Stimulated activated CD8-positive, alpha-beta memory T cell treated with anti-CD3 and anti-CD28 coated beads, Interleukin-2, amount 100 ng/mL, for 48 hours (primary cell): ENCODE data around the gene CYP26C1.

Source experiments
- DNase-seq, 2 donors: peaks; one replicate each; pipeline ENCODE4 v3.0.0-alpha.2; 2020; ENCODE audit warnings: low read depth in 2 of 2

CYP26C1 gene

GRCh38 chr10:93059975-93060886, at the start of gene CYP26C1:
Gene CYP26C1 (plus strand): TSS chr10:93060798. CDS start chr10:93061264, 466 bp downstream.
- no peak for DNase-seq

- DNase-seq: no peak
Measured at GRCh38 chr10:93015722-93016121, 44.9 kb upstream of the CYP26C1 start.

GRCh38 chr10:93023013-93023650, 37.5 kb upstream of the CYP26C1 start:
- no peak for DNase-seq

- no peak for DNase-seq
Measured at GRCh38 chr10:93026072-93026471, 34.5 kb upstream of the CYP26C1 start.

- no peak for DNase-seq
Measured at GRCh38 chr10:93027508-93027907, 33.1 kb upstream of the CYP26C1 start.

GRCh38 chr10:93028883-93029282, 31.7 kb upstream of the CYP26C1 start:
- DNase-seq: no peak

GRCh38 chr10:93030409-93030808, 30.2 kb upstream of the CYP26C1 start:
- DNase-seq: no peak

GRCh38 chr10:93032105-93032808, 28.3 kb upstream of the CYP26C1 start:
- no peak for DNase-seq

GRCh38 chr10:93032809-93033137, 27.8 kb upstream of the CYP26C1 start:
- no peak for DNase-seq

GRCh38 chr10:93034426-93034825, 26.2 kb upstream of the CYP26C1 start:
- DNase-seq: no peak

- no peak for DNase-seq
Measured at GRCh38 chr10:93039110-93039509, 21.5 kb upstream of the CYP26C1 start.

- DNase-seq: no peak
Measured at GRCh38 chr10:93039721-93040120, 20.9 kb upstream of the CYP26C1 start.

- no peak for DNase-seq
Measured at GRCh38 chr10:93054486-93054885, 6.1 kb upstream of the CYP26C1 start.

GRCh38 chr10:93058139-93058538, 2.5 kb upstream of the CYP26C1 start:
- no peak for DNase-seq

GRCh38 chr10:93060887-93061593, 442 bp downstream of the CYP26C1 start:
- DNase-seq: no peak

GRCh38 chr10:93061594-93062513, 1.3 kb downstream of the CYP26C1 start:
- DNase-seq: no peak

- DNase-seq: peak; percentile 42 to 45
Measured at GRCh38 chr10:93062514-93063143, 2.0 kb downstream of the CYP26C1 start.

- DNase-seq: no peak
Measured at GRCh38 chr10:93063144-93063976, 2.8 kb downstream of the CYP26C1 start.

- DNase-seq: no peak
Measured at GRCh38 chr10:93063977-93064660, 3.5 kb downstream of the CYP26C1 start.
